ENCODE results near the gene RNF113B. TPM values are rescaled to one million over a fixed set of nuclear protein-coding genes. Genes with fewer than 3 reads are reported as not detected.

The RNF113B gene
- total RNA-seq, 3 donors from 2014 or later (not counting 1 experiment from before 2014, with no cell fraction given) = not detected

DNA sequence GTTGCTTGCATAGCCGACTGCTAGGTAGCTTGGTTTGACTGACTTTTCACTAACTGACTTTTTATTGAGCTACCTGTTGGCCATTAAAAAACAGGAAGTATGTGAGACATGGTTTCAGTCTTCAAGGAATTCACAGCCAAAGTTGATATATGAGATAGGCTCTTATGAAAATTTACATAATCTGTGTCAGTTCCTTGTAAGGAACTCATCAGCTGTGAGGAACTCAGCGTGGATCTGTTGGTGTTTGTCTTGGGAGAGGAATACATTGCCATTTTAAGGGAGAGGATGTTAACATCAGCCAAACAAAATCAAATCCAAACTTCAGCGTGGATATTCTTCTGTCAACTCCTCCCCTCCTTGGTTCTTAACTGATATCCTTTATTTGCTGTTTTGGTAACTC, 2.0 kb downstream of the RNF113B start:
- Histone ChIP-seq H3K27ac (ENCODE audit: low read length) (no peak overlapping the region), H3K4me1 (ENCODE audit: control insufficient read depth, insufficient read depth, low read length) (no peaks in the 10 kb centered on the region), H3K36me3 (ENCODE audit: control insufficient read depth, insufficient read depth, low read length) (no peaks in the 10 kb centered on the region), H3K4me3 (ENCODE audit: low read length) (no peak overlapping the region), H3K9me3 (ENCODE audit: control insufficient read depth, insufficient read depth, low read length) (no peaks in the 10 kb centered on the region), H3K27me3 (ENCODE audit: control insufficient read depth, insufficient read depth, low read length) (no peaks in the 10 kb centered on the region)
- H3K9me3 Mint-ChIP-seq = no peaks in the 10 kb centered on the region
- TF ChIP-seq, protein P1, sequence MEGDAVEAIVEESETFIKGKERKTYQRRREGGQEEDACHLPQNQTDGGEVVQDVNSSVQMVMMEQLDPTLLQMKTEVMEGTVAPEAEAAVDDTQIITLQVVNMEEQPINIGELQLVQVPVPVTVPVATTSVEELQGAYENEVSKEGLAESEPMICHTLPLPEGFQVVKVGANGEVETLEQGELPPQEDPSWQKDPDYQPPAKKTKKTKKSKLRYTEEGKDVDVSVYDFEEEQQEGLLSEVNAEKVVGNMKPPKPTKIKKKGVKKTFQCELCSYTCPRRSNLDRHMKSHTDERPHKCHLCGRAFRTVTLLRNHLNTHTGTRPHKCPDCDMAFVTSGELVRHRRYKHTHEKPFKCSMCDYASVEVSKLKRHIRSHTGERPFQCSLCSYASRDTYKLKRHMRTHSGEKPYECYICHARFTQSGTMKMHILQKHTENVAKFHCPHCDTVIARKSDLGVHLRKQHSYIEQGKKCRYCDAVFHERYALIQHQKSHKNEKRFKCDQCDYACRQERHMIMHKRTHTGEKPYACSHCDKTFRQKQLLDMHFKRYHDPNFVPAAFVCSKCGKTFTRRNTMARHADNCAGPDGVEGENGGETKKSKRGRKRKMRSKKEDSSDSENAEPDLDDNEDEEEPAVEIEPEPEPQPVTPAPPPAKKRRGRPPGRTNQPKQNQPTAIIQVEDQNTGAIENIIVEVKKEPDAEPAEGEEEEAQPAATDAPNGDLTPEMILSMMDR (IDR thresholded peaks at IDR 0.05) = no peak
- H3K36me3 Mint-ChIP-seq = no peaks in the 10 kb centered on the region
- 58% methylated on average over 3 of the region's 3 CpGs for WGBS (ENCODE audit: insufficient coverage)
- ATAC-seq (no peak), DNase-seq (no peak)
- no peak overlapping the region for H3K27ac Mint-ChIP-seq
- H3K27me3 Mint-ChIP-seq (ENCODE audit: low read depth in 2 of 2) = peaks cover 4 to 8% of the 10 kb centered on the region in 2 donors
- intact Hi-C loops (cut with micrococcal nuclease) = no loop called here
- no peak overlapping the region for H3K4me3 Mint-ChIP-seq
- H3K4me1 Mint-ChIP-seq = no peaks in the 10 kb centered on the region

DNA sequence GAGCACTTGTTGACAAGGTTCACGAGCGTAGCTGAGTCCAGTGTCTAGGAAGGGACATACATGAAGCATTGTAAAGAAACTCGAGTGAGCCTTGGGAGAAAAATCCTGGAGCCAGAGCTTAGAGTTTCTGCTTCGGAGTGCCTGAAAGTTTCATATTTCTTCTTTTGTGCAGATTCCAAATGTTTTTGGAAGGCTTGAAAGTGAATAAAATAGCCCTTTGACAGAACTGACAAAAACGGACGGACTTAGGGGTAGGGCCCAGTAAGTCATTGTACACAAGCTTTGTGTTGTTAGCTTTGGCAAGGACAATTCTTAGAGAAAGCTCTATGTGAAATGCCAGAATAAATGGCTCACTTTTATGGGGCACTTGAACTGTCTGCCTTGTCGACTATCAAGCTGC, 2.8 kb downstream of the RNF113B start:
- Histone ChIP-seq H3K4me1 (ENCODE audit: control insufficient read depth, insufficient read depth, low read length) (no peaks in the 10 kb centered on the region), H3K36me3 (ENCODE audit: control insufficient read depth, insufficient read depth, low read length) (no peaks in the 10 kb centered on the region), H3K27ac (ENCODE audit: low read length) (no peak overlapping the region), H3K4me3 (ENCODE audit: low read length) (no peak overlapping the region), H3K27me3 (ENCODE audit: control insufficient read depth, insufficient read depth, low read length) (no peaks in the 10 kb centered on the region), H3K9me3 (ENCODE audit: control insufficient read depth, insufficient read depth, low read length) (no peaks in the 10 kb centered on the region)
- WGBS (ENCODE audit: insufficient coverage) = 95% methylated on average over 7 of the region's 7 CpGs
- TF ChIP-seq, protein P1 (IDR thresholded peaks at IDR 0.05) = no peak
- no peak for ATAC-seq
- Mint-ChIP-seq H3K4me1 (no peaks in the 10 kb centered on the region), H3K27me3 (ENCODE audit: low read depth in 2 of 2) (peaks cover 4 to 8% of the 10 kb centered on the region in 2 donors), H3K9me3 (no peaks in the 10 kb centered on the region), H3K36me3 (no peaks in the 10 kb centered on the region), H3K4me3 (no peak overlapping the region), H3K27ac (no peak overlapping the region)
- intact Hi-C loops (cut with micrococcal nuclease) = no loop called here
- DNase-seq = no peak

DNA sequence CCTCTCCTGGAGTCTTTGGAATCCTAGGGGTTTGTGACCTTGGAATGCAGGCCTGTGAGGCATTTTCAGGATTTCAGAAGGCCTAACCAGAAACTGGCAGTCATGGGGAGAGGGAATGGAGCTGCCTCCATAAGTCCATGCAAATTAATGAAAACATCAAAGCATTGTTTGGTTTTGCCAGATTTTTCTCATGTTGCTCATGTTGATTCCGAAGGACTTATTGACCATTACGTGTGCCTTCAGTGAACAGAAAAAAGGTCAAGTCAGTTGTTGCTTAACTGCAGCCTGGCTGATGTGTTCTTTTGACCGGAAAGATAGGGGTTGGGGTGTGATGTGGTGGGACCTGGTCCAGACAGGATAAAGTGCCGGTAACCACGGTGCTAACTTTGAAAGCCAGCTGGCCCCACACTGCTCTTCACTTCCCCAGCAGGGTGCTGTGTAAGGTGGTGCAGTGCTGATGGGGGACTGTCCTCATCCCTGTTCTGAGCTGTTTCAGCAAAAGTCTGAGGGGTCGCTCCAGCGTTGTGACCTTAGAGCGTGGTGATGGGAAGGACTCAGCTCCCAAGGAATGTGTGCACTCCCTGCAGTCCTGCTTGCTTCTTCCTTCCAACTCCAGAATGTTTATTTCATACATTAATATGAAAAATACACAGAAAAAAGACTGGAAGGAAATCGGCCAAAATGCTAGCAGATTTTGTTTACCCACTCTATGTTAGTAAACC, 3.5 kb downstream of the RNF113B start:
- H3K27ac Mint-ChIP-seq = no peak overlapping the region
- no peaks in the 10 kb centered on the region for H3K4me1 Mint-ChIP-seq
- no peaks in the 10 kb centered on the region for H3K36me3 Mint-ChIP-seq
- Histone ChIP-seq H3K4me1 (ENCODE audit: control insufficient read depth, insufficient read depth, low read length) (no peaks in the 10 kb centered on the region), H3K27ac (ENCODE audit: low read length) (no peak overlapping the region), H3K9me3 (ENCODE audit: control insufficient read depth, insufficient read depth, low read length) (no peaks in the 10 kb centered on the region), H3K36me3 (ENCODE audit: control insufficient read depth, insufficient read depth, low read length) (no peaks in the 10 kb centered on the region), H3K27me3 (ENCODE audit: control insufficient read depth, insufficient read depth, low read length) (no peaks in the 10 kb centered on the region), H3K4me3 (ENCODE audit: low read length) (no peak overlapping the region)
- WGBS (ENCODE audit: insufficient coverage) = 82% methylated on average over 8 of the region's 9 CpGs
- H3K27me3 Mint-ChIP-seq (ENCODE audit: low read depth in 2 of 2) = peaks cover 4 to 8% of the 10 kb centered on the region in 2 donors
- intact Hi-C loops (cut with micrococcal nuclease) = no loop called here
- ATAC-seq = no peak
- no peaks in the 10 kb centered on the region for H3K9me3 Mint-ChIP-seq
- no peak for DNase-seq
- TF ChIP-seq, protein P1 (IDR thresholded peaks at IDR 0.05) = no peak
- no peak overlapping the region for H3K4me3 Mint-ChIP-seq
